Hepatocyte (in vitro differentiated cells): ENCODE measurements around the gene CYP11A1. TPM values are rescaled to one million over a fixed set of nuclear protein-coding genes. Genes with fewer than 3 reads are reported as not detected.

ENCODE experiments used
- DNase-seq: peaks from one replicate; pipeline ENCODE4 v3.0.0-alpha.2; 2016; ENCODE audit warnings: low spot score
- H2AFZ ChIP-seq: fragments of 200-600 bp; sonication (generic); 2 replicates; pipeline ENCODE4 v1.6.0; 2016; ENCODE audit warnings: antibody characterized with exemption, mild to moderate bottlenecking
- H3K27ac ChIP-seq: fragments of 200-600 bp; sonication (generic); 2 replicates; pipeline ENCODE4 v1.5.1; 2016; ENCODE audit warnings: mild to moderate bottlenecking
- H3K27me3 ChIP-seq: fragments of 200-600 bp; sonication (generic); 2 replicates; pipeline ENCODE4 v1.6.1; 2016
- H3K36me3 ChIP-seq: fragments of 200-600 bp; sonication (generic); replicated peaks from 2 replicates; pipeline ENCODE4 v1.5.1; 2016; ENCODE audit warnings: low read depth; ENCODE audit not compliant: insufficient read depth
- H3K4me1 ChIP-seq: fragments of 200-600 bp; sonication (generic); 2 replicates; pipeline ENCODE4 v1.5.1; 2016; ENCODE audit warnings: mild to moderate bottlenecking, moderate library complexity; ENCODE audit not compliant: insufficient read depth
- H3K4me2 ChIP-seq: fragments of 200-600 bp; sonication (generic); 2 replicates; pipeline ENCODE4 v1.6.0; 2016
- H3K4me3 ChIP-seq: fragments of 200-600 bp; sonication (generic); 2 replicates; pipeline ENCODE4 v1.5.1; 2016; ENCODE audit warnings: mild to moderate bottlenecking
- H3K79me2 ChIP-seq: fragments of 200-600 bp; sonication (generic); 2 replicates; pipeline ENCODE4 v1.6.0; 2017; ENCODE audit warnings: mild to moderate bottlenecking
- H3K9me2 ChIP-seq: fragments of 200-600 bp; sonication (generic); replicated peaks from 2 replicates; pipeline ENCODE4 v1.6.0; 2017; ENCODE audit warnings: mild to moderate bottlenecking; ENCODE audit not compliant: insufficient read depth
- H3K9me3 ChIP-seq: fragments of 200-600 bp; sonication (generic); 2 replicates; pipeline ENCODE4 v1.5.1; 2016; ENCODE audit warnings: low read depth, mild to moderate bottlenecking
- H4K20me1 ChIP-seq: fragments of 200-600 bp; sonication (generic); 2 replicates; pipeline ENCODE4 v1.6.0; 2016; ENCODE audit warnings: mild to moderate bottlenecking; ENCODE audit not compliant: insufficient read depth, poor library complexity, severe bottlenecking
- EZH2 ChIP-seq: fragments of 200-600 bp; sonication (generic); IDR thresholded peaks from 2 replicates; pipeline ENCODE4 v1.6.1; 2016; ENCODE audit warnings: antibody characterized with exemption, mild to moderate bottlenecking, borderline replicate concordance
- EZH2phosphoT487 ChIP-seq: fragments of 200-600 bp; sonication (generic); IDR thresholded peaks from one replicate; pipeline ENCODE4 v1.6.1; 2018; ENCODE audit warnings: antibody characterized with exemption, mild to moderate bottlenecking, low read depth, moderate library complexity; ENCODE audit not compliant: unreplicated experiment, severe bottlenecking
- WGBS: methylation state at CpG from one replicate; pipeline ENCODE4 v1.1.6; 2016; ENCODE audit warnings: low lambda C conversion rate; ENCODE audit errors: missing lambda C conversion rate; 5-methylcytosine and 5-hydroxymethylcytosine counted together
- polyA plus RNA-seq: library from polyadenylated mRNA; unstranded; fragments of >200 nt; fragmentation: Nextera tagmentation; extraction: Ambion mirVana; gene quantifications from 2 replicates; pipeline ENCODE4 v1.2.1, GENCODE V29; 2016
- total RNA-seq: library from RNA; depleted of rRNA; stranded (reverse); fragments of >200 nt; gene quantifications from 2 replicates; pipeline ENCODE4 v1.2.3, GENCODE V29; 2014
- TF ChIP-seq, protein P1 (sequence below): fragments of 200-600 bp; sonication (generic); IDR thresholded peaks from 2 replicates; pipeline ENCODE4 v1.5.1; 2016; ENCODE audit warnings: antibody characterized with exemption, mild to moderate bottlenecking; ENCODE audit not compliant: poor library complexity

The CYP11A1 gene
- total and polyA plus RNA-seq, 2 experiments from 2014 or later: 0.80 to 2.6 TPM

DNA sequence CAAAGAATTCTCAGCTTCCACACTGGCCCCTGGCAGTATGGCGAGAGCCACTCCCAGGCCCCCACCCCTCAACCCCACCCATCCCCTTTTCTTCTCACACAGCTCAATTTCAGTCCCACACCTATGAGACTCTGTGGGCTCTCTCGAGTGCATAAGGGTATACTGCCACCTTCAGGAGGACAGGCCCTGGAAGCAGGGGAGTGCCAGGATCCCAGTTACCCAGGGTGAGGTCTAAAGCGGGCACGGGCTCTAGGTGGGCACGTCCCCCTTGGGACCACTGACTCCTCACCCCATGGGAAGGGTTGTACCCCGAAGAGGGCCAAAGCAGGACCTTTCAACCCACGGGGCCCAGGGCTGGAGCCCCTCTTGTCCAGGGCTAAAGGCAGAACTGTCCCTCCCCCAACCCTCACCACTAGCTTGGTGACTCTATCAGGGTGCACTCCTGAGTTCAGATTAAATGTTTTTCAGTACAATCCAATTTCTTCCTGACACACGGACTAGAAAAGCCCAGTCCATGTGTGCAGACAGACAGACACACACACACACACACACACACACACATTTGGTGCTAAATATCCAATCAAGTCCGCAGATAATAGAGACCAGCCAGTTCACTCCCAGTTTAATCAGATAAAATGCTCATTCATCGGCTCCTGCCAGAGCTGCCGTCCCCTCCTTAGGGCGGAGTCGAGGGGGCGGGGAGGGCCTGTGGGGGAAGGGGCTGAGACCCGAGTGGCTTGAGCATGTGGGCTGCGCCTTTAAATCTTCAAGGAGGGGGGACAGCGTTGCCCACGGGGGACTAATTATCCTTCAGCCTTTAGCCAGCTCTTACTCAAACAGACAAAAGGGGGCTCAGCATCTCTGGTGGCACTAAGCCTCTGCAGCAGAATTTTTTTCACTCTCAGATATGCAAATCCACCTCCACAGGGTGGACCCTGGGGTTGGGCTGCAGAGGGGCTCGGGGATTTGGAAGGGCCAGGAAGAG, 59.3 kb downstream of the CYP11A1 start:
- peaks cover 32% of the 10 kb centered on the region for H3K4me1 ChIP-seq
- no peak overlapping the region for H3K27ac ChIP-seq
- no peaks in the 10 kb centered on the region for H3K79me2 ChIP-seq
- peaks cover 16% of the 10 kb centered on the region for H3K27me3 ChIP-seq
- H2AFZ ChIP-seq: no peak overlapping the region
- no peaks in the 10 kb centered on the region for H4K20me1 ChIP-seq
- H3K4me3 ChIP-seq: no peak overlapping the region
- H3K36me3 ChIP-seq: no peaks in the 10 kb centered on the region
- H3K4me2 ChIP-seq: no peak overlapping the region
- DNase-seq: peak; percentile 70
- no peaks in the 10 kb centered on the region for H3K9me2 ChIP-seq
- WGBS: 11% methylated on average over 18 of the region's 19 CpGs
- no peaks in the 10 kb centered on the region for H3K9me3 ChIP-seq
- TF ChIP-seq, protein P1, sequence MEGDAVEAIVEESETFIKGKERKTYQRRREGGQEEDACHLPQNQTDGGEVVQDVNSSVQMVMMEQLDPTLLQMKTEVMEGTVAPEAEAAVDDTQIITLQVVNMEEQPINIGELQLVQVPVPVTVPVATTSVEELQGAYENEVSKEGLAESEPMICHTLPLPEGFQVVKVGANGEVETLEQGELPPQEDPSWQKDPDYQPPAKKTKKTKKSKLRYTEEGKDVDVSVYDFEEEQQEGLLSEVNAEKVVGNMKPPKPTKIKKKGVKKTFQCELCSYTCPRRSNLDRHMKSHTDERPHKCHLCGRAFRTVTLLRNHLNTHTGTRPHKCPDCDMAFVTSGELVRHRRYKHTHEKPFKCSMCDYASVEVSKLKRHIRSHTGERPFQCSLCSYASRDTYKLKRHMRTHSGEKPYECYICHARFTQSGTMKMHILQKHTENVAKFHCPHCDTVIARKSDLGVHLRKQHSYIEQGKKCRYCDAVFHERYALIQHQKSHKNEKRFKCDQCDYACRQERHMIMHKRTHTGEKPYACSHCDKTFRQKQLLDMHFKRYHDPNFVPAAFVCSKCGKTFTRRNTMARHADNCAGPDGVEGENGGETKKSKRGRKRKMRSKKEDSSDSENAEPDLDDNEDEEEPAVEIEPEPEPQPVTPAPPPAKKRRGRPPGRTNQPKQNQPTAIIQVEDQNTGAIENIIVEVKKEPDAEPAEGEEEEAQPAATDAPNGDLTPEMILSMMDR: peak; percentile 77
- TF ChIP-seq EZH2 (no peak), EZH2phosphoT487 (no peak)

DNA sequence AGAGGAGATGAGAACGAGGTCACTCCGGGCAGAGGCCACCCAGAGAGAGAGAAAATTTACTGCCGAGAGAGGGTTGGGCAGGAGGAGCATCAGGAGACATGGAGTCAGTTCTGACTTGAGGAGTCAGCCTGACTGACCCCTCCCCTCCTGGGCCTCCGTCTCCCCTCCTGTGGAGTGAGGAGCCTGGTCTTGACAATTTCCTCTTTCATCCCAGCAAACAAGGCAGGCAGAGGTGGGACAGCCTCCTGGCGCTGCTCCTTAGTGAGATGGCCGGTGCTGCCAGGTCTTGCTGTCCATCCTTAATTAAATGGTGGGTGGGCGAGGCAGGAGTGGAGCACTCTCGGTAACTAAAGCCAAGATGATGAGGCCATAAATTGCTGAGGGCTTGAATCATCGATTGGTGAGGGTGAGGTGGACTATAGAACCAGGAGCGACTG, 60.6 kb downstream of the CYP11A1 start:
- Histone ChIP-seq H3K4me1 (peaks cover 30% of the 10 kb centered on the region), H3K27me3 (peaks cover 20% of the 10 kb centered on the region), H4K20me1 (no peaks in the 10 kb centered on the region), H3K4me2 (no peak overlapping the region), H3K79me2 (no peaks in the 10 kb centered on the region), H3K4me3 (no peak overlapping the region), H3K36me3 (no peaks in the 10 kb centered on the region), H2AFZ (no peak overlapping the region), H3K9me2 (no peaks in the 10 kb centered on the region), H3K9me3 (no peaks in the 10 kb centered on the region), H3K27ac (no peak overlapping the region)
- 42% methylated on average over 10 of the region's 10 CpGs for WGBS
- TF ChIP-seq EZH2: no peak
- no peak for TF ChIP-seq EZH2phosphoT487
- TF ChIP-seq, protein P1: no peak
- DNase-seq: peak; percentile 26

DNA sequence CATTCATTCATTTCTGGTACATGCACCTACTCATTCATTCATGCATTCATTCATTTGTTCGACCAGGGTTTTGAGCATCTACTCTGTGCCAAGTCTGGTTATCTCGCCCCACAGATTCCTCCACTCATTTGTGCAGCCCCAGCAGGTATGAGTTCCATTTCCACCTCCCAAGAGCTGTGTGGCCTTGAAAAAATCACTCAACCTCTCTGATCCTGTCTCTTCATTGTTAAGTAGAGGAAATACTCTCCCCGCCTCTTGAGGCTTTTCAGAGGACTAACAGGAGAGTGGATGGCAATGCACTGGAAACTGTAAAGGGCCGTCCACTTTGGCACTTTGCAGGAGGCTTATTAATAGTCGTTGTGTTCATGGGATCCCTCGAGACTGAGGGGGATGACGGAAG, 61.8 kb downstream of the CYP11A1 start:
- Histone ChIP-seq H3K4me2 (no peak overlapping the region), H3K36me3 (no peaks in the 10 kb centered on the region), H4K20me1 (no peaks in the 10 kb centered on the region), H3K4me1 (peaks cover 30% of the 10 kb centered on the region), H3K27ac (no peak overlapping the region), H3K9me2 (no peaks in the 10 kb centered on the region), H3K27me3 (peaks cover 29% of the 10 kb centered on the region), H3K79me2 (no peaks in the 10 kb centered on the region), H2AFZ (no peak overlapping the region), H3K4me3 (no peak overlapping the region), H3K9me3 (no peaks in the 10 kb centered on the region)
- DNase-seq: no peak
- TF ChIP-seq, protein P1: no peak
- TF ChIP-seq EZH2 (no peak), EZH2phosphoT487 (no peak)
- 88% methylated on average over 7 of the region's 7 CpGs for WGBS
